Measurements from ENCODE around the gene SOD1.
"Not testable (repeated sequence)": the region's sequence is repeated elsewhere in the genome, so short reads cannot be mapped to it uniquely, and the experiment has no call there.

The SOD1 gene

GRCh38 chr21:31659536-31660258, at the start of gene SOD1:
TSS of gene SOD1 (plus strand) at chr21:31659693. CDS start at chr21:31659770, 77 bp downstream.
- DNase-seq (ENCODE audit: low read depth in 2 of 2): peak; percentile 91 to 94

GRCh38 chr21:31611445-31611844, 48.0 kb upstream of the SOD1 start:
- no peak for DNase-seq (ENCODE audit: low read depth in 2 of 2)

- DNase-seq (ENCODE audit: low read depth in 2 of 2): no peak
Observed at GRCh38 chr21:31612894-31613785, 46.4 kb upstream of the SOD1 start.

- DNase-seq (ENCODE audit: low read depth in 2 of 2): no peak
Observed at GRCh38 chr21:31614705-31615104, 44.8 kb upstream of the SOD1 start.

GRCh38 chr21:31616216-31616615, 43.3 kb upstream of the SOD1 start:
- DNase-seq (ENCODE audit: low read depth in 2 of 2): no peak

GRCh38 chr21:31618696-31619430, 40.6 kb upstream of the SOD1 start:
- DNase-seq (ENCODE audit: low read depth in 2 of 2): no peak

GRCh38 chr21:31622397-31622796, 37.1 kb upstream of the SOD1 start:
- DNase-seq (ENCODE audit: low read depth in 2 of 2): no peak

- DNase-seq (ENCODE audit: low read depth in 2 of 2): no peak
Observed at GRCh38 chr21:31623664-31624063, 35.8 kb upstream of the SOD1 start.

GRCh38 chr21:31624181-31624580, 35.3 kb upstream of the SOD1 start:
- DNase-seq (ENCODE audit: low read depth in 2 of 2): no peak

- DNase-seq (ENCODE audit: low read depth in 2 of 2): no peak
Observed at GRCh38 chr21:31624961-31625491, 34.5 kb upstream of the SOD1 start.

- no peak for DNase-seq (ENCODE audit: low read depth in 2 of 2)
Observed at GRCh38 chr21:31629972-31630711, 29.4 kb upstream of the SOD1 start.

GRCh38 chr21:31631881-31632280, 27.6 kb upstream of the SOD1 start:
- not testable (repeated sequence) for DNase-seq (ENCODE audit: low read depth in 2 of 2)

GRCh38 chr21:31634993-31635392, 24.5 kb upstream of the SOD1 start:
- no peak for DNase-seq (ENCODE audit: low read depth in 2 of 2)

- no peak for DNase-seq (ENCODE audit: low read depth in 2 of 2)
Observed at GRCh38 chr21:31636874-31637273, 22.6 kb upstream of the SOD1 start.

- no peak for DNase-seq (ENCODE audit: low read depth in 2 of 2)
Observed at GRCh38 chr21:31641416-31641922, 18.0 kb upstream of the SOD1 start.

GRCh38 chr21:31644643-31645042, 14.8 kb upstream of the SOD1 start:
- no peak for DNase-seq (ENCODE audit: low read depth in 2 of 2)

- no peak for DNase-seq (ENCODE audit: low read depth in 2 of 2)
Observed at GRCh38 chr21:31647650-31648049, 11.8 kb upstream of the SOD1 start.

GRCh38 chr21:31650930-31651329, 8.6 kb upstream of the SOD1 start:
- DNase-seq (ENCODE audit: low read depth in 2 of 2): no peak

- DNase-seq (ENCODE audit: low read depth in 2 of 2): not testable (repeated sequence)
Observed at GRCh38 chr21:31651491-31651890, 8.0 kb upstream of the SOD1 start.

GRCh38 chr21:31654340-31654739, 5.2 kb upstream of the SOD1 start:
- no peak for DNase-seq (ENCODE audit: low read depth in 2 of 2)

All from stimulated activated CD8-positive, alpha-beta memory T cell treated with anti-CD3 and anti-CD28 coated beads, Interleukin-15, amount 100 ng/mL, for 4 hours (primary cell).